ENCODE measurements around the gene SIRPD. TPM values are rescaled to one million over a fixed set of nuclear protein-coding genes. Genes with fewer than 3 reads are reported as not detected.

Gene SIRPD
- total RNA-seq, 3 donors from 2014 or later, result not detected

DNA sequence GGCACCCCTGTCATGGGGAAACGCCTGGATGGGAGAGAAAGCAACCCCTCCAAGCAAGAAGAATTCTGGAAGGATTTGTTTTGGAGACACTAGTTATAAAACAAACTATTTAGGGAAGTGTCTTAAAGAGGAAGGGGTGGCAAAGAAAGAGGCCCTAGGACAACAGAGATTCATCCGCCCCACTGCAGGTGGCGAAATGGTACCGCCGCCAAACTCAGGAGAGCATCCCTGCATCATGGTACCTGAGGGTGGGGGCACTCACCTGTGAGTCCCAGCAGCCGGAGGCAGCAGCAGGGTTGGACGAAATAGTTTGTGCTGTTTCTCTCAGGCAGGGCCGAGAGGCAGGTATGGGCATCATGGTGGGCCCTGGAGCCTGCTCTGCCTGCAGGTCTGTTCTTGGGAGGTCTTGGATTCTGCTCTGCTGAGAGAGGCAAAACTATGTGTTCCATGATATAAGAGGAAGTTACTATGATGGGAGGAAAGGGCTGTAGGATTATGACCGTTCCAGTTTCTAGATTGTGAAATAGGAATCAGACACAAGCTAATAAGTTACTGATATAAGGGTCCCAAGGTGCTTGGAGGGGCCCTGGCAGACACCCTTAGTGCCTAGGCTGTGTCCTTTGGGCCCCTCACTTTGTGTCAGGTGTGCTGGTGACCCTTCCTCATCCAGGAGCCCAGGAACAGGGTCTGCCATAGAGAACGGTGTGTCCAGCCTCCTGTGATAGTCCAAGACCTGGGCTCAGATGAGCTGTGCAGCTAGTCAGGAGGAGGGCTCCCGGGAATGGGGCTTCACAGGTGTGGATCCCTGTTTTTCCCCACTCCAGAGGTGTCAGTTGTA is 20.4 kb downstream of the SIRPD start:
- H3K9me3 ChIP-seq, result no peaks in the 10 kb centered on the region
- ATAC-seq (peak; percentile 24), DNase-seq (no peak)
- H3K4me3 ChIP-seq, result no peak overlapping the region
- no peaks in the 10 kb centered on the region for H3K4me1 ChIP-seq (ENCODE audit: low read depth)
- H3K36me3 ChIP-seq (ENCODE audit: low read depth), result no peaks in the 10 kb centered on the region
- intact Hi-C loops (cut with DNase I, micrococcal nuclease), result no loop called here
- TF ChIP-seq CTCF (IDR thresholded peaks at IDR 0.05), result no peak

GRCh38 chr20:1535420-1536175 is 21.9 kb downstream of the SIRPD start:
- DNase-seq (no peak), ATAC-seq (peak; percentile 38)
- H3K4me1 ChIP-seq (ENCODE audit: low read depth), result no peaks in the 10 kb centered on the region
- no peaks in the 10 kb centered on the region for H3K36me3 ChIP-seq (ENCODE audit: low read depth)
- no peak for TF ChIP-seq CTCF (IDR thresholded peaks at IDR 0.05)
- intact Hi-C loops (cut with DNase I, micrococcal nuclease), result no loop called here
- H3K9me3 ChIP-seq, result no peaks in the 10 kb centered on the region
- H3K4me3 ChIP-seq, result no peak overlapping the region

GRCh38 chr20:1534526-1534925 is 23.0 kb downstream of the SIRPD start:
- Histone ChIP-seq H3K4me3 (no peak overlapping the region), H3K4me1 (ENCODE audit: low read depth) (no peaks in the 10 kb centered on the region), H3K36me3 (ENCODE audit: low read depth) (no peaks in the 10 kb centered on the region), H3K9me3 (no peaks in the 10 kb centered on the region)
- DNase-seq (no peak), ATAC-seq (no peak)
- TF ChIP-seq CTCF (IDR thresholded peaks at IDR 0.05), result no peak
- intact Hi-C loops (cut with DNase I, micrococcal nuclease), result no loop called here

- intact Hi-C loops (cut with DNase I, micrococcal nuclease), result no loop called here
- Histone ChIP-seq H3K4me3 (no peak overlapping the region), H3K9me3 (no peaks in the 10 kb centered on the region), H3K36me3 (ENCODE audit: low read depth) (no peaks in the 10 kb centered on the region), H3K4me1 (ENCODE audit: low read depth) (no peaks in the 10 kb centered on the region)
- TF ChIP-seq CTCF (IDR thresholded peaks at IDR 0.05), result no peak
- no peak for ATAC-seq
- DNase-seq, result no peak
Measured at GRCh38 chr20:1533059-1533458, 24.4 kb downstream of the SIRPD start.

DNA sequence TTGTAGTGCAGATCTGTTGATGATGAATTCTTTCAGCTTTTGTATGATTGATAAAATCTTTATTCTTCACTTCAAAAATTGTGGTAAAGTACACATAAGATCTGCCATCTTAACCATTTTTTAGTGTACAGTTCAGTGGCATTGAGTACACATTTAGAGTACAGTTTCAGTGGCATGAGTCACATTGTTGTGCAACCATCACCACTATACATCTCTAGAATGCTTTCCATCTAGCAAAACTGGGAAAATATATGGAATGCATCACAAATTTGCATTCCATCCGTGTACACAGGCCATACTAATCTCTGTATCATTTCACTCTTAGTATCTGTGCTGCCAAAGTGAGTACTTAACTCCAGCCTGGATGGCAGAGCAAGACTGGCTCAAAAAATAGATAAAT is 28.7 kb downstream of the SIRPD start:
- Histone ChIP-seq H3K9me3 (no peaks in the 10 kb centered on the region), H3K4me1 (ENCODE audit: low read depth) (no peaks in the 10 kb centered on the region), H3K36me3 (ENCODE audit: low read depth) (no peaks in the 10 kb centered on the region), H3K4me3 (no peak overlapping the region)
- ATAC-seq, result no peak
- no peak for DNase-seq
- no peak for TF ChIP-seq CTCF (IDR thresholded peaks at IDR 0.05)
- intact Hi-C loops (cut with DNase I, micrococcal nuclease), result no loop called here

All from mucosa of descending colon (tissue), 3 donors.